Measurements from ENCODE around the gene HMG20B. TPM values are rescaled to one million over a fixed set of nuclear protein-coding genes. Genes with fewer than 3 reads are reported as not detected.
"Not testable (repeated sequence)": the region's sequence is repeated elsewhere in the genome, so short reads cannot be mapped to it uniquely, and the experiment has no call there.

The HMG20B gene
- total RNA-seq, 3 donors from 2014 or later, result 120 to 142 (median 127) TPM

- no peaks in the 10 kb centered on the region for H3K9me3 ChIP-seq
- peak overlapping the region; percentile 63 to 84 for H3K27ac ChIP-seq
- H3K36me3 ChIP-seq, result no peaks in the 10 kb centered on the region
- H3K27me3 ChIP-seq, result no peaks in the 10 kb centered on the region
- intact Hi-C loops (cut with DNase I; ENCODE audit: low total_unique reads), result no loop called here
- peak overlapping the region; percentile 90 to 99 (median 93) for H3K4me3 ChIP-seq
- TF ChIP-seq POLR2A (IDR thresholded peaks at IDR 0.05), result no peak
- TF ChIP-seq POLR2AphosphoS5 (IDR thresholded peaks at IDR 0.05), result no peak
- TF ChIP-seq CTCF (IDR thresholded peaks at IDR 0.05), result peak in 1 of 3 donors; percentile 28
- peaks cover 0 to 14% of the 10 kb centered on the region in 2 donors for H3K4me1 ChIP-seq
- DNase-seq (ENCODE audit: low spot score in 2 of 2), result no peak
Observed at GRCh38 chr19:3556978-3557460, 15.7 kb upstream of the HMG20B start.

DNA sequence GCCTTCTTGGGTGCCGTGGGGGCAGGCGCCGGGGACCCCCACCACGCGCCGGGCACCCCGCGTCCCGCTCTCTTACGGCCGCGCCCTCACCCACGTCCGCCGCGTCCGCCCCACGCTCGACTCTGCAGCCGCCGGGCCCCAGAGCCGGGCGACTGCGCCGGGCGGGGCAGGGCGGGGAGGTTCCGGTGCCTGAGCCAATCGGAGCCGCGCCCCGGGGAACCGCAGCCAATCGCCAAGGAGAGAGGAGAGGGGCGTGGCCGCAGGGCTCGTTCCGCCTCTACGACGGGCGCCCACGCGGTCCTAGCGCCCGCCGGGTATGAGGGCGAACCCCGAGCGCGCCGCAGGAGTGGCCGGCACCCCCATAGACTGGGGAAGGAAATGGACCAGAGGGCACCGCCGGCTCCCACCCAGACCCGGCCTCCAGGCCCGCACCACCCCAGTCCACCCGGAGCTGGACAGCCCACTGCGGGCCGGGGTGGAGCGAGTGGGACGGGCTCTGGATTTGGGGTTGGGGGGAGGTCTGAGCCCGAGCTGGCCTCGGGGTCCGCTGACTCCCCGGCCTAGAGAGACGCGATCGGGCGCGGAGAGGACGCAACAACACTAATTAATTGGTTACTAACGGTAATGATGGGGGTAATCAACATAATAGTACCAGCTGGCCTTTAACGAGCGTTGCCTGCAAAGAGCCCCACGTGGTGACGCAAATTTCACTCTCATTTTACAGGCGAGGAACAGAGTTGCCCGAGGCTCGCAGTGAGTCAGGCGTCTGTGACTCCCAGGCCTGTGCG, 15.1 kb upstream of the HMG20B start, which contains the start of gene MFSD12:
Gene MFSD12, minus strand, starts transcription at position 126 of the 788 bp plus-strand sequence. CDS start 183 bp downstream, outside the sequence.
- TF ChIP-seq CTCF (IDR thresholded peaks at IDR 0.05) (no peak), POLR2AphosphoS5 (IDR thresholded peaks at IDR 0.05) (peak in 2 of 3 donors; percentile 35 to 47), POLR2A (IDR thresholded peaks at IDR 0.05) (no peak)
- H3K4me3 ChIP-seq, result peak within 1 kb of the TSS; percentile 90 to 99 (median 93)
- DNase-seq (ENCODE audit: low spot score in 2 of 2), result peak; percentile 93 to 97
- no peaks in the 10 kb centered on the region for H3K36me3 ChIP-seq
- H3K27me3 ChIP-seq, result no peaks in the 10 kb centered on the region
- intact Hi-C loops (cut with DNase I; ENCODE audit: low total_unique reads), result no loop called here
- H3K4me1 ChIP-seq, result peaks cover 0 to 14% of the 10 kb centered on the region in 2 donors
- H3K27ac ChIP-seq, result peak within 1 kb of the TSS; percentile 63 to 84
- H3K9me3 ChIP-seq, result no peaks in the 10 kb centered on the region

GRCh38 chr19:3563709-3564524, 8.8 kb upstream of the HMG20B start:
- Histone ChIP-seq H3K4me1 (no peaks in the 10 kb centered on the region), H3K9me3 (no peaks in the 10 kb centered on the region), H3K27ac (no peak overlapping the region), H3K4me3 (no peak overlapping the region), H3K27me3 (no peaks in the 10 kb centered on the region), H3K36me3 (no peaks in the 10 kb centered on the region)
- intact Hi-C loops (cut with DNase I; ENCODE audit: low total_unique reads), result no loop called here
- TF ChIP-seq POLR2A (IDR thresholded peaks at IDR 0.05), result no peak
- TF ChIP-seq CTCF (IDR thresholded peaks at IDR 0.05), result no peak
- no peak for TF ChIP-seq POLR2AphosphoS5 (IDR thresholded peaks at IDR 0.05)
- DNase-seq (ENCODE audit: low spot score in 2 of 2), result no peak

- H3K9me3 ChIP-seq, result no peaks in the 10 kb centered on the region
- H3K36me3 ChIP-seq, result no peaks in the 10 kb centered on the region
- H3K27me3 ChIP-seq, result no peaks in the 10 kb centered on the region
- intact Hi-C loops (cut with DNase I; ENCODE audit: low total_unique reads), result no loop called here
- DNase-seq (ENCODE audit: low spot score in 2 of 2), result no peak
- no peak for TF ChIP-seq POLR2A (IDR thresholded peaks at IDR 0.05)
- TF ChIP-seq POLR2AphosphoS5 (IDR thresholded peaks at IDR 0.05), result no peak
- no peak for TF ChIP-seq CTCF (IDR thresholded peaks at IDR 0.05)
- no peaks in the 10 kb centered on the region for H3K4me1 ChIP-seq
- no peak overlapping the region for H3K4me3 ChIP-seq
- no peak overlapping the region for H3K27ac ChIP-seq
Observed at GRCh38 chr19:3565139-3565538, 7.6 kb upstream of the HMG20B start.

- H3K4me1 ChIP-seq; H3K9me3 ChIP-seq; H3K4me3 ChIP-seq; H3K36me3 ChIP-seq; intact Hi-C loops (cut with DNase I; ENCODE audit: low total_unique reads); DNase-seq (ENCODE audit: low spot score in 2 of 2); H3K27me3 ChIP-seq: not testable (repeated sequence)
- H3K27ac ChIP-seq, result peak overlapping the region in 1 of 2 donors; percentile 76
Observed at GRCh38 chr19:3570042-3570441, 2.7 kb upstream of the HMG20B start.
